Osteoblast (primary cell): Measurements from ENCODE around the gene PROK2. TPM values are rescaled to one million over a fixed set of nuclear protein-coding genes. Genes with fewer than 3 reads are reported as not detected.

Experiments used
- DNase-seq: peaks from one replicate; pipeline ENCODE4 v3.0.0; 2011; ENCODE audit warnings: low spot score, mixed read lengths; ENCODE audit not compliant: insufficient read length; ENCODE audit errors: missing footprints
- H2AFZ ChIP-seq: 2 replicates; pipeline ENCODE4 v1.6.0; 2011; ENCODE audit warnings: mild to moderate bottlenecking, low read length
- H3K27ac ChIP-seq: 2 replicates; pipeline ENCODE4 v1.5.1; 2011; ENCODE audit warnings: mild to moderate bottlenecking, low read depth, low read length, moderate library complexity
- H3K27me3 ChIP-seq: 2 replicates; pipeline ENCODE4 v1.6.0; 2012; ENCODE audit warnings: mild to moderate bottlenecking, control low read depth, inconsistent platforms, low read length, moderate library complexity; ENCODE audit not compliant: insufficient read depth
- H3K36me3 ChIP-seq: 2 replicates; pipeline ENCODE4 v1.5.1; 2011; ENCODE audit warnings: mild to moderate bottlenecking, low read length, control low read depth, moderate library complexity; ENCODE audit not compliant: insufficient read depth
- H3K4me1 ChIP-seq: 2 replicates; pipeline ENCODE4 v1.5.1; 2011; ENCODE audit warnings: mild to moderate bottlenecking, low read length, control low read depth, moderate library complexity; ENCODE audit not compliant: insufficient read depth
- H3K4me2 ChIP-seq: 2 replicates; pipeline ENCODE4 v1.6.0; 2011; ENCODE audit warnings: mild to moderate bottlenecking, low read length; ENCODE audit not compliant: insufficient read depth
- H3K4me3 ChIP-seq: fragments of 200-600 bp; sonication (generic); 3 replicates; pipeline ENCODE4 v1.5.1; 2012; ENCODE audit warnings: mild to moderate bottlenecking, low read length, inconsistent platforms; ENCODE audit not compliant: insufficient read depth
- H3K79me2 ChIP-seq: 2 replicates; pipeline ENCODE4 v1.6.0; 2012; ENCODE audit warnings: mild to moderate bottlenecking, low read length, control low read depth, inconsistent platforms; ENCODE audit not compliant: insufficient read depth
- H3K9me3 ChIP-seq: 2 replicates; pipeline ENCODE4 v1.5.1; 2011; ENCODE audit warnings: low read depth, low read length, control low read depth
- H4K20me1 ChIP-seq: 2 replicates; pipeline ENCODE4 v1.6.0; 2012; ENCODE audit warnings: mild to moderate bottlenecking, low read length, control low read depth; ENCODE audit not compliant: insufficient read depth
- total RNA-seq: library from RNA; depleted of rRNA; stranded (reverse); fragments of >200 nt; gene quantifications from 2 replicates; pipeline ENCODE4 v1.2.3, GENCODE V29; 2012
- TF ChIP-seq, protein P1 (sequence below): IDR thresholded peaks from 2 replicates; pipeline ENCODE4 v1.5.1; 2011; ENCODE audit warnings: mild to moderate bottlenecking, low read depth, low read length, moderate library complexity; ENCODE audit errors: extremely low read depth

The PROK2 gene
- total RNA-seq, 1 donor = not detected

DNA sequence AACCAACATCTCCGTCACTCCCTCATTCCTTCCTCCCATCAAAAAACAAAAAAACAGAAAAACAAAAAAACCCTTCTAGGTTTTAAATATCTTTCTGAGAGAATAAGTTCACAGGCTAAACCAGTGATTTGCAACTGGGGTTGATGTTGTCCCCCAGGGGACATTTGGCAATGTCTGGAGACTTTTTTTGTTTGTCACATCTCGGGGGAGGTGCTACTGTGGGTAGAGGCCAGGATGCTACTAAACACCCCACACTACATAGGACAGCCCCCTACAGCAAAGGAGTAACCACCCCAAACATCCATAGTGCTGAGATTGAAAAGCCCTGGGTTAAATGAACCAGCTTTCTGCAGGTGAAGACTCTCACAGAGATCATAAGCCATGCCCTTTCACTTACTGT lies 17.0 kb upstream of the PROK2 start:
- no peak for DNase-seq
- H3K36me3 ChIP-seq = no peaks in the 10 kb centered on the region
- H3K4me1 ChIP-seq = no peaks in the 10 kb centered on the region
- H3K4me2 ChIP-seq = no peak overlapping the region
- peaks cover 16% of the 10 kb centered on the region for H3K27me3 ChIP-seq
- H3K9me3 ChIP-seq = no peaks in the 10 kb centered on the region
- no peak overlapping the region for H3K27ac ChIP-seq
- H2AFZ ChIP-seq = no peak overlapping the region
- no peaks in the 10 kb centered on the region for H3K79me2 ChIP-seq
- no peaks in the 10 kb centered on the region for H4K20me1 ChIP-seq
- TF ChIP-seq, protein P1, sequence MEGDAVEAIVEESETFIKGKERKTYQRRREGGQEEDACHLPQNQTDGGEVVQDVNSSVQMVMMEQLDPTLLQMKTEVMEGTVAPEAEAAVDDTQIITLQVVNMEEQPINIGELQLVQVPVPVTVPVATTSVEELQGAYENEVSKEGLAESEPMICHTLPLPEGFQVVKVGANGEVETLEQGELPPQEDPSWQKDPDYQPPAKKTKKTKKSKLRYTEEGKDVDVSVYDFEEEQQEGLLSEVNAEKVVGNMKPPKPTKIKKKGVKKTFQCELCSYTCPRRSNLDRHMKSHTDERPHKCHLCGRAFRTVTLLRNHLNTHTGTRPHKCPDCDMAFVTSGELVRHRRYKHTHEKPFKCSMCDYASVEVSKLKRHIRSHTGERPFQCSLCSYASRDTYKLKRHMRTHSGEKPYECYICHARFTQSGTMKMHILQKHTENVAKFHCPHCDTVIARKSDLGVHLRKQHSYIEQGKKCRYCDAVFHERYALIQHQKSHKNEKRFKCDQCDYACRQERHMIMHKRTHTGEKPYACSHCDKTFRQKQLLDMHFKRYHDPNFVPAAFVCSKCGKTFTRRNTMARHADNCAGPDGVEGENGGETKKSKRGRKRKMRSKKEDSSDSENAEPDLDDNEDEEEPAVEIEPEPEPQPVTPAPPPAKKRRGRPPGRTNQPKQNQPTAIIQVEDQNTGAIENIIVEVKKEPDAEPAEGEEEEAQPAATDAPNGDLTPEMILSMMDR = no peak
- no peak overlapping the region for H3K4me3 ChIP-seq

DNA sequence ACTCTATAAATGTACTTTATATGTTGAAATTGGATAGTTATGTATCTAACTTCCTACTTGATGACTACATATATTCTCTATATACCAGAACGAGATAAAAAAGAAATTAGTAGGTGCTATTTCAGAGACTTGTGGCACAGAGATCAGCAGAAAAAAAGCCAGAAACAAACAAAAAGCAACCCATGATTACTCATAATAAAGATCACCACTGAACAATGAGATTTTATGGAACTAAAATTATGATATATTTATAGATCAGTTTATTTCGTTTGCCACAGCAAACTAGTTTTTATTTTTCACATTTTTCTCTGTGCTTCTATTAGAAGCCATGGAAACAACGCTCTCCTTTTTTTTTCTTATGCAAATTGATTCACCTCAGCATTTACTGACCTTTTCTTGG lies 15.1 kb upstream of the PROK2 start:
- no peak overlapping the region for H3K4me2 ChIP-seq
- H3K4me3 ChIP-seq = no peak overlapping the region
- H3K9me3 ChIP-seq = no peaks in the 10 kb centered on the region
- H3K4me1 ChIP-seq = no peaks in the 10 kb centered on the region
- no peak for DNase-seq
- no peak overlapping the region for H3K27ac ChIP-seq
- peaks cover 16% of the 10 kb centered on the region for H3K27me3 ChIP-seq
- TF ChIP-seq, protein P1 = no peak
- H4K20me1 ChIP-seq = no peaks in the 10 kb centered on the region
- no peak overlapping the region for H2AFZ ChIP-seq
- no peaks in the 10 kb centered on the region for H3K79me2 ChIP-seq
- no peaks in the 10 kb centered on the region for H3K36me3 ChIP-seq

DNA sequence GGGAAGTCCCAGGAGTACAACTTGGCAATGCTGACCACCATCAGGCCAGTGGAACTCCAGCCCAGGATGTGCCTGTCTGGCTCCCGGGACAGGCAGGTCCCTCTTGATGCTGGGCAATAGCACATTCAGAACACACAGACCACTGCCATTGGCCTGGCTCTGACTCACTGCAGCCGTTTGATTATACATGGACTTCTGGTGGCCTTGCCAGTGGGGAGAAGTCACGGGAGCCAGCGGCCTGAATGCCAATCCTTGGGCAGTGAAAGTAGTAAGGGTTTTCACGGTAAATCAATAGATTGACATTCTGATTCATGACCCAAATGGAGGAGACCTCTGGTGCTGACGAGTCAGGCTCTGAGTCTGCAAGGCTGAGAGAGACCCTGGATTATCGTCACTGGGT lies 12.5 kb upstream of the PROK2 start:
- no peak for DNase-seq
- H3K79me2 ChIP-seq = no peaks in the 10 kb centered on the region
- H3K9me3 ChIP-seq = no peaks in the 10 kb centered on the region
- TF ChIP-seq, protein P1 = no peak
- H3K27ac ChIP-seq = no peak overlapping the region
- H4K20me1 ChIP-seq = no peaks in the 10 kb centered on the region
- H3K4me3 ChIP-seq = no peak overlapping the region
- H2AFZ ChIP-seq = no peak overlapping the region
- no peaks in the 10 kb centered on the region for H3K36me3 ChIP-seq
- no peak overlapping the region for H3K4me2 ChIP-seq
- H3K27me3 ChIP-seq = peaks cover 22% of the 10 kb centered on the region
- no peaks in the 10 kb centered on the region for H3K4me1 ChIP-seq

DNA sequence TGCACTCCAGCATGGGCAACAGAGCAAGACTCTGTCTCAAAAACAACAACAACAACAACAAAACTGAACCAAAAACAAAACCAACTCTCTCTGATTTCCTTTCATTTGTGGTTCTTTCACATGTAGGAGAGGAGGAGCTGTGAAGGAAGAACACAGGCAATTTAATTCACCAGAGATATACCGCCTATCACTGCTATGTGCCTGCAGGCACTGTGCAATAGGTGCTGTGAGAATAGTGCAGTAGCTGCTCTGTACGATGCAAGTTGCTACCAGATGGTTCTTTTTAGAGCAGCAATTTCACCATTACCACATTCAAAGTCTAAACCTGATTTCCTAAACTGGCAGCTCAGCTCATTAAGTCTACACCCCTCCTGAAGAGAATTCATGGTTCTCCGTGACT lies 11.3 kb upstream of the PROK2 start:
- Histone ChIP-seq H3K4me3 (no peak overlapping the region), H3K9me3 (no peaks in the 10 kb centered on the region), H3K79me2 (no peaks in the 10 kb centered on the region), H3K4me2 (no peak overlapping the region), H4K20me1 (no peaks in the 10 kb centered on the region), H3K27me3 (peaks cover 22% of the 10 kb centered on the region), H3K27ac (no peak overlapping the region), H2AFZ (no peak overlapping the region), H3K4me1 (no peaks in the 10 kb centered on the region), H3K36me3 (no peaks in the 10 kb centered on the region)
- TF ChIP-seq, protein P1 = no peak
- DNase-seq = no peak
